Tibial artery (tissue), 4 donors: ENCODE results near the gene RNF34.

Experiments used
- DNase-seq, 2 donors: peaks; one replicate each; pipeline ENCODE4 v3.0.0-alpha.2; 2019
- H3K27ac ChIP-seq, 2 donors: fragments of 200-600 bp; sonication (generic) in 1 of 2; 1 replicate in 1 of 2; 2 replicates in 1 of 2; pipeline ENCODE4 v1.5.1; 2018 to 2019; ENCODE audit warnings: mild to moderate bottlenecking in 1 of 2
- H3K27me3 ChIP-seq, 2 donors: fragments of 200-600 bp; sonication (generic) in 1 of 2; one replicate each; pipeline versions ENCODE4 v1.5.1 to v1.6.0; 2016 to 2019
- H3K36me3 ChIP-seq, 3 donors: fragments of 200-600 bp; sonication (generic) in 2 of 3; one replicate each; pipeline ENCODE4 v1.5.1; 2016 to 2019; ENCODE audit warnings: mild to moderate bottlenecking in 2 of 3
- H3K4me1 ChIP-seq, 4 donors: fragments of 200-600 bp; sonication (generic) in 2 of 4; 1 replicate in 3 of 4; 2 replicates in 1 of 4; pipeline ENCODE4 v1.5.1; 2016 to 2019
- H3K4me3 ChIP-seq, 2 donors: fragments of 200-600 bp; sonication (generic) in 1 of 2; 1 replicate in 1 of 2; 2 replicates in 1 of 2; pipeline ENCODE4 v1.5.1; 2018 to 2019; ENCODE audit warnings: mild to moderate bottlenecking in 2 of 2
- H3K9me3 ChIP-seq, 3 donors: fragments of 200-600 bp; sonication (generic) in 1 of 3; one replicate each; pipeline ENCODE4 v1.5.1; 2016 to 2019
- intact Hi-C: fragments of 100-400 bp; cut with DNase I; formaldehyde crosslinking; loops from one replicate; pipeline ENCODE4 v1.15.0; 2023; ENCODE audit warnings: low total_unique reads
- TF ChIP-seq, protein P1 (sequence below), 2 experiments: fragments of 200-600 bp in 1 of 2; fragments of 450-650 bp in 1 of 2; IDR thresholded peaks; one replicate each; pipeline ENCODE4 v1.5.1; 2017 to 2019; ENCODE audit warnings: antibody characterized with exemption in 2 of 2, mild to moderate bottlenecking in 1 of 2, moderate library complexity in 1 of 2

The RNF34 gene

DNA sequence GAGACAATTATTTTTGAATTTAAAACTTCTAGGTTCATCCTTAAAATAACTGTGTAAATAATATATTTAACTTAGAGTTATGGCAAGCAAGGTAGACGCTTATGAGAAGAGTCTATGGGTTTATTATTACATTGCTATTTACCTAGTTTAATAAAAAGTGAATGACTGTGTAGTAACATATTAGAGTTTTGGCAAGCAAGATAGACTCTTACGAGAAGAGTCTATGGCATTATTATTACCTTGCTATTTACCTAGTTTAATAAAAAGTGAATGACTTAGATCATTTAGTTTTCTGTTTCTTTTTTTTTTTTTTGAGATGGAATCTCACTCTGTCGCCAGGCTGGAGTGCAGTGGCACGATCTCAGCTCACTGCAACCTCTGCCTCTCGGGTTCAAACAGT lies 3.8 kb downstream of the RNF34 start:
- Histone ChIP-seq H3K4me1 (peaks cover 0 to 23% (median 13%) of the 10 kb centered on the region in 4 donors), H3K9me3 (no peaks in the 10 kb centered on the region), H3K27ac (no peak overlapping the region), H3K36me3 (peaks cover 8 to 42% (median 9%) of the 10 kb centered on the region in 3 donors), H3K4me3 (no peak overlapping the region), H3K27me3 (peaks cover 0 to 3% of the 10 kb centered on the region in 2 donors)
- no peak for DNase-seq
- intact Hi-C loops: loop anchor here (5.0 kb wide), 1 partner anchor 51 kb away; the partner anchor contains the start of gene ANAPC5
- TF ChIP-seq, protein P1, sequence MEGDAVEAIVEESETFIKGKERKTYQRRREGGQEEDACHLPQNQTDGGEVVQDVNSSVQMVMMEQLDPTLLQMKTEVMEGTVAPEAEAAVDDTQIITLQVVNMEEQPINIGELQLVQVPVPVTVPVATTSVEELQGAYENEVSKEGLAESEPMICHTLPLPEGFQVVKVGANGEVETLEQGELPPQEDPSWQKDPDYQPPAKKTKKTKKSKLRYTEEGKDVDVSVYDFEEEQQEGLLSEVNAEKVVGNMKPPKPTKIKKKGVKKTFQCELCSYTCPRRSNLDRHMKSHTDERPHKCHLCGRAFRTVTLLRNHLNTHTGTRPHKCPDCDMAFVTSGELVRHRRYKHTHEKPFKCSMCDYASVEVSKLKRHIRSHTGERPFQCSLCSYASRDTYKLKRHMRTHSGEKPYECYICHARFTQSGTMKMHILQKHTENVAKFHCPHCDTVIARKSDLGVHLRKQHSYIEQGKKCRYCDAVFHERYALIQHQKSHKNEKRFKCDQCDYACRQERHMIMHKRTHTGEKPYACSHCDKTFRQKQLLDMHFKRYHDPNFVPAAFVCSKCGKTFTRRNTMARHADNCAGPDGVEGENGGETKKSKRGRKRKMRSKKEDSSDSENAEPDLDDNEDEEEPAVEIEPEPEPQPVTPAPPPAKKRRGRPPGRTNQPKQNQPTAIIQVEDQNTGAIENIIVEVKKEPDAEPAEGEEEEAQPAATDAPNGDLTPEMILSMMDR (IDR thresholded peaks at IDR 0.05): no peak

DNA sequence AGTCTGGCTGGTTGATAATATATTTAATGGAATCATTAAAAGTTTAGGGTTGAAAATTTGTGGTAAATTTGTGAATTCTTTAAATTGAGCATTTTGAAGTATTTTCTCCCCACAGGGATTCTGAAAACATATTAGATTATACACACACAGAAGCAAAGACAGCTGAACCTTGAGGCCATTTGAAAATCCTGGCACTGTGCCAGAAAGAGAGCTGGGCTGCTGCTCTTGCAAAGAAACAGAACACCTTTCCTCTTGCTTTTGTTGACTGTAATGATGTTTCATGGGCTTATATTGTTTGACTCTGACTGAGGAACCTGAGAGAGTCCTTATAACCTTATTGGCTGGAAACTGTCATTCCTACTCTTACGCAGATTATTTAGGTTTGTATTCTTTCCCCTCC lies 4.8 kb downstream of the RNF34 start:
- TF ChIP-seq, protein P1 (IDR thresholded peaks at IDR 0.05): no peak
- no peak for DNase-seq
- intact Hi-C loops: loop anchor here (5.0 kb wide), 1 partner anchor 52 kb away; the partner anchor contains the start of gene ANAPC5
- peaks cover 8 to 42% (median 9%) of the 10 kb centered on the region in 3 donors for H3K36me3 ChIP-seq
- peaks cover 0 to 18% (median 8%) of the 10 kb centered on the region in 4 donors for H3K4me1 ChIP-seq
- H3K9me3 ChIP-seq: no peaks in the 10 kb centered on the region
- peaks cover 0 to 2% of the 10 kb centered on the region in 2 donors for H3K27me3 ChIP-seq
- H3K27ac ChIP-seq: no peak overlapping the region
- no peak overlapping the region for H3K4me3 ChIP-seq

DNA sequence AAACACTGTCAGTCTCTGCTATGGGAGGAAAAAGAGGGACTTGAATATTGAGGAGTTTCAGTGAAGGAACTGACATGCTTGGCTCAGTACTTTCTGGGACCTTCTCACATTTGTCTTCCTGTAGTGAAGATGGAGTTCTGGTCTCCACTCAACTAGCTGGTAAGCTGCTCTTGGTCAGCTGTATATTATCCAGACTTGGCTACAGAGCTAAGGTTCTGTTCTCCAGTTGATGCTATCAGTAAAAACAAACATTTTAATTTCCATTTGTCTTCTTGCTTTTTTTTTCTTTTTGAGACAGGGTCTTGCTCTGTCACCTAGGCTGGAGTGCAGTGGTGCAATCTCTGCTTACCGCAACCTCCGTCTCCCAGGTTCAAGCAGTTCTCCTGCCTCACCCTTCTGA lies 5.3 kb downstream of the RNF34 start:
- Histone ChIP-seq H3K27ac (no peak overlapping the region), H3K27me3 (no peaks in the 10 kb centered on the region), H3K36me3 (peaks cover 8 to 42% (median 9%) of the 10 kb centered on the region in 3 donors), H3K4me3 (no peak overlapping the region), H3K9me3 (no peaks in the 10 kb centered on the region), H3K4me1 (peaks cover 0 to 18% (median 8%) of the 10 kb centered on the region in 4 donors)
- intact Hi-C loops: no loop called here
- TF ChIP-seq, protein P1 (IDR thresholded peaks at IDR 0.05): no peak
- DNase-seq: no peak

DNA sequence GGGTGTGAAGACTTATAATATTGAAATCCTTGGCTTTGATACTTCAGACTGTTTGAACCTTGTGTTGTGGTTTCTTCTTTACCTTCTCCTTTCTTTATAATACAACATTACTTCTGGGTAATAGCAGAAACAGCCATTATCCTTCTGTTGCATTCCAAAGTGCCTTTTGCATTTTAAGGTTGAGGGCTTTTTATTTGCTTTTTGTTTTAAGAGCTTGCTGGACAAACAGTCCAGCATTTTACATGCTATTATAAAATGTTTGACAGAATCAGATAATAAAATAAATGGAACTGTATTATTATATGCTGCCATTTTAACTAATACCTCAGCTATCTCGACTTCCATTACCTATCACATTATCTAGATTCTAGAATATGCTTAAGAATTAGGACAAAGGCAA lies 14.0 kb downstream of the RNF34 start:
- H3K27me3 ChIP-seq: no peaks in the 10 kb centered on the region
- TF ChIP-seq, protein P1 (IDR thresholded peaks at IDR 0.05): no peak
- intact Hi-C loops: no loop called here
- H3K36me3 ChIP-seq: peaks cover 6 to 17% (median 8%) of the 10 kb centered on the region in 3 donors
- DNase-seq: no peak
- peaks cover 0 to 7% (median 0%) of the 10 kb centered on the region in 4 donors for H3K4me1 ChIP-seq
- no peak overlapping the region for H3K27ac ChIP-seq
- no peaks in the 10 kb centered on the region for H3K9me3 ChIP-seq
- H3K4me3 ChIP-seq: no peak overlapping the region

DNA sequence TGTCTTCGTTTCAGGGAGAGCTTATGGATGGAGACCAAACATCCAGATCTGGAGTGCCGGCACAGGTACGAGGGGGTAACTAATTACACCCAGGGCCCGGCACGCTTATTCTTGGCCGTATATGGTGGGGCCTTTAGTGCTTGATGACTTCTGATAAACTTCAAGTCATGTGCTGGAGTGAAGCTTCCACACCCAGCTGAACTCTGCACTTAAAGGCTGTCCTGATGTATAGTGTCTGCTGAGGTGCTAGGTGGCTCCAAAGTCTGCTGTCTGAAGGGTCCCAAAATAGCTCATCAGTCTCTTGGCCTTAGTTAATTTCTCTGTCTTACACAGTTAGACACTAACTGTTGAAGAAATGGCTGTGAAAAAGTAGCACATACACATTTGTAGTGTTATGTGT lies 17.9 kb downstream of the RNF34 start:
- intact Hi-C loops: no loop called here
- Histone ChIP-seq H3K4me1 (peaks cover 0 to 7% (median 0%) of the 10 kb centered on the region in 4 donors), H3K9me3 (no peaks in the 10 kb centered on the region), H3K36me3 (peaks cover 22 to 53% (median 29%) of the 10 kb centered on the region in 3 donors), H3K27ac (no peak overlapping the region), H3K4me3 (no peak overlapping the region), H3K27me3 (no peaks in the 10 kb centered on the region)
- TF ChIP-seq, protein P1 (IDR thresholded peaks at IDR 0.05): no peak
- DNase-seq: no peak

DNA sequence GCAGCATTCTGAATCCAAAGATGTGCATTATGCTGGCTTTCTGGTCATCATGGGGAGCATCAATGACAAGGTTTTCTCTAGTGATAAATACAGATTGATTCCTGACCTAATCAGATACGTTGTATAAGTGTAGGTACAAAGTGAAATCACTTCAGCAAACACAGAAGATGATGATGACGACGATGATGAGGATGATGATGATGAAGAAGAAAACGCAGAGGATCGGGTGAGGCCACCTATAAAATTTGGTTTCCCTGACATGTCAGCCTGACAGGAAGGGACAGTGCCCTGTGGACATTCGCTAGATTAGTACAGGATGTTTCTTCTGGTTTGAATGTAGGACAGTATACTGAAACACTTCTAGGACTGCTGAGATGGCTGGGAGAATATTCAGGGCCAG lies 20.2 kb downstream of the RNF34 start:
- no peaks in the 10 kb centered on the region for H3K27me3 ChIP-seq
- TF ChIP-seq, protein P1 (IDR thresholded peaks at IDR 0.05): no peak
- intact Hi-C loops: no loop called here
- H3K9me3 ChIP-seq: no peaks in the 10 kb centered on the region
- no peak overlapping the region for H3K27ac ChIP-seq
- peaks cover 37 to 67% (median 51%) of the 10 kb centered on the region in 3 donors for H3K36me3 ChIP-seq
- H3K4me3 ChIP-seq: no peak overlapping the region
- peaks cover 0 to 7% (median 0%) of the 10 kb centered on the region in 4 donors for H3K4me1 ChIP-seq
- DNase-seq: no peak
